Endothelial cell of umbilical vein (primary cell): Measurements from ENCODE around the gene HKDC1.

Source experiments
- CTCF ChIP-seq, 2 donors: IDR thresholded peaks; 1 replicate in 1 of 2; 2 replicates in 1 of 2; pipeline ENCODE4 v1.5.1; 2011; ENCODE audit warnings: low read length in 2 of 2, mild to moderate bottlenecking in 2 of 2, moderate library complexity in 2 of 2, control low read depth in 1 of 2, inconsistent platforms in 1 of 2, low read depth in 1 of 2; ENCODE audit not compliant: insufficient read depth in 1 of 2; ENCODE audit errors: extremely low read depth in 1 of 2
- EZH2 ChIP-seq: IDR thresholded peaks from 2 replicates; pipeline ENCODE4 v1.6.1; 2012; ENCODE audit warnings: borderline replicate concordance, low read depth, mild to moderate bottlenecking, moderate library complexity, low read length, inconsistent platforms; ENCODE audit not compliant: severe bottlenecking
- POLR2A ChIP-seq: IDR thresholded peaks from 2 replicates; pipeline ENCODE4 v1.6.1; 2012; ENCODE audit warnings: low read depth, mild to moderate bottlenecking, control low read depth, low read length
- POLR2AphosphoS5 ChIP-seq: IDR thresholded peaks from 2 replicates; pipeline ENCODE4 v1.6.1; 2012; ENCODE audit warnings: low read depth, mild to moderate bottlenecking, control low read depth, low read length, moderate library complexity; ENCODE audit not compliant: insufficient read depth

- TF ChIP-seq POLR2AphosphoS5 (no peak), CTCF (IDR thresholded peaks at IDR 0.05; ENCODE audit: extremely low read depth in 1 of 2, insufficient read depth in 1 of 2, low read depth in 1 of 2, low read length in 2 of 2) (no peak), EZH2 (no peak), POLR2A (no peak)
Measured at GRCh38 chr10:69214666-69215131, 5.4 kb upstream of the HKDC1 start.
